Ishikawa (cell line): ENCODE data around the gene SCTR.

Experiments
- CEBPB ChIP-seq: IDR thresholded peaks from 2 replicates; pipeline ENCODE4 v1.6.1; 2012
- CREB1 ChIP-seq: IDR thresholded peaks from 2 replicates; pipeline ENCODE4 v1.6.1; 2012; ENCODE audit warnings: low read depth
- EGR1 ChIP-seq: IDR thresholded peaks from 2 replicates; pipeline ENCODE4 v1.6.1; 2012
- EP300 ChIP-seq: IDR thresholded peaks from 2 replicates; pipeline ENCODE4 v1.6.1; 2012; ENCODE audit warnings: borderline replicate concordance
- FOXM1 ChIP-seq: IDR thresholded peaks from 2 replicates; pipeline ENCODE4 v1.6.1; 2012; ENCODE audit warnings: low read depth, borderline replicate concordance
- MAX ChIP-seq: IDR thresholded peaks from 2 replicates; pipeline ENCODE4 v1.6.1; 2012
- NFIC ChIP-seq: IDR thresholded peaks from 2 replicates; pipeline ENCODE4 v1.6.1; 2012
- RAD21 ChIP-seq: IDR thresholded peaks from 2 replicates; pipeline ENCODE4 v1.6.1; 2012; ENCODE audit warnings: low read depth
- REST ChIP-seq: IDR thresholded peaks from 2 replicates; pipeline ENCODE4 v1.6.1; 2012; ENCODE audit warnings: low read depth, mild to moderate bottlenecking
- TAF1 ChIP-seq: IDR thresholded peaks from 2 replicates; pipeline ENCODE4 v1.6.1; 2012; ENCODE audit warnings: low read depth, mild to moderate bottlenecking
- TCF12 ChIP-seq: IDR thresholded peaks from 2 replicates; pipeline ENCODE4 v1.6.1; 2012; ENCODE audit warnings: low read depth
- TEAD4 ChIP-seq: IDR thresholded peaks from 2 replicates; pipeline ENCODE4 v1.6.1; 2012
- USF1 ChIP-seq: IDR thresholded peaks from 2 replicates; pipeline ENCODE4 v1.6.1; 2012
- YY1 ChIP-seq: IDR thresholded peaks from 2 replicates; pipeline ENCODE4 v1.6.1; 2012; ENCODE audit warnings: low read depth
- ZBTB7A ChIP-seq: IDR thresholded peaks from 2 replicates; pipeline ENCODE4 v1.6.1; 2012; ENCODE audit warnings: low read depth

Gene SCTR

GRCh38 chr2:119511989-119512388 is 12.3 kb downstream of the SCTR start:
- no peak for TF ChIP-seq RAD21
- no peak for TF ChIP-seq REST
- no peak for TF ChIP-seq TEAD4
- TF ChIP-seq CREB1 = no peak
- no peak for TF ChIP-seq ZBTB7A
- TF ChIP-seq MAX = no peak
- no peak for TF ChIP-seq EGR1
- no peak for TF ChIP-seq TAF1
- no peak for TF ChIP-seq YY1
- no peak for TF ChIP-seq CEBPB
- TF ChIP-seq NFIC = no peak
- TF ChIP-seq EP300 = no peak
- no peak for TF ChIP-seq USF1
- no peak for TF ChIP-seq FOXM1

- TF ChIP-seq EGR1 (no peak), TCF12 (no peak), NFIC (no peak), CEBPB (no peak), TAF1 (no peak), EP300 (no peak), RAD21 (no peak), ZBTB7A (no peak), YY1 (no peak), TEAD4 (no peak)
Observed at GRCh38 chr2:119508756-119509155, 15.5 kb downstream of the SCTR start.

GRCh38 chr2:119496682-119497081 is 27.6 kb downstream of the SCTR start:
- TF ChIP-seq USF1 = no peak

GRCh38 chr2:119495948-119496347 is 28.3 kb downstream of the SCTR start:
- no peak for TF ChIP-seq MAX
- TF ChIP-seq YY1 = no peak
- no peak for TF ChIP-seq CREB1
- no peak for TF ChIP-seq RAD21
- no peak for TF ChIP-seq EGR1
- no peak for TF ChIP-seq TAF1
- TF ChIP-seq ZBTB7A = no peak
- no peak for TF ChIP-seq NFIC

GRCh38 chr2:119494163-119494790 is 30.0 kb downstream of the SCTR start:
- TF ChIP-seq TCF12 (no peak), REST (no peak), TAF1 (no peak), EGR1 (no peak)

- TF ChIP-seq RAD21 (no peak), MAX (peak; percentile 39; the same call in 1 of the 2 replicates), EGR1 (no peak), ZBTB7A (no peak), TAF1 (no peak), CEBPB (peak; percentile 49), USF1 (peak; percentile 45; the same call in 1 of the 2 replicates), FOXM1 (peak; percentile 60; the same call in 1 of the 2 replicates), TEAD4 (peak; percentile 97), NFIC (no peak; the same call in 1 of the 2 replicates), YY1 (peak; percentile 28; the same call in 1 of the 2 replicates), CREB1 (no peak), TCF12 (peak; percentile 79), REST (no peak), EP300 (peak; percentile 74; the same call in 1 of the 2 replicates)
Observed at GRCh38 chr2:119491776-119492525, 32.3 kb downstream of the SCTR start.
